ENCODE results near the gene DOCK4.

DNA sequence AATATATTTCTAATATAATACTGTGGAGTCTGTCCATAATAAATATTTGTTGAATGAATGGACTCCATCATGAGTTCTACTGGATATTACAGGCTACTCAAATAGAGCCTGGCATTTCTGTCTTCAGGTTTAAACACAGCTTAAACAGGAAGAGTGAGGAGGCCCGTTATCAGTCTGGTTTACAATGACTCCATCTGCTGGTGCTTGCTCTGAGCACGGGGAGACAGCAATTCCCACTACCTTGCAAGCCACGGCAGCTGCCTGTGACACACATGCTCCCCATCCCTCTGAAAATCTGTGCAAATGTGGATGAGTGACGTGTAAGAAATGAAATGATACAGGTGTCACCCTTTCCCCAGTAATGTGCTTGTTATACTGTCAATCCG is 350.4 kb downstream of the DOCK4 start:
- TF ChIP-seq, protein P1, sequence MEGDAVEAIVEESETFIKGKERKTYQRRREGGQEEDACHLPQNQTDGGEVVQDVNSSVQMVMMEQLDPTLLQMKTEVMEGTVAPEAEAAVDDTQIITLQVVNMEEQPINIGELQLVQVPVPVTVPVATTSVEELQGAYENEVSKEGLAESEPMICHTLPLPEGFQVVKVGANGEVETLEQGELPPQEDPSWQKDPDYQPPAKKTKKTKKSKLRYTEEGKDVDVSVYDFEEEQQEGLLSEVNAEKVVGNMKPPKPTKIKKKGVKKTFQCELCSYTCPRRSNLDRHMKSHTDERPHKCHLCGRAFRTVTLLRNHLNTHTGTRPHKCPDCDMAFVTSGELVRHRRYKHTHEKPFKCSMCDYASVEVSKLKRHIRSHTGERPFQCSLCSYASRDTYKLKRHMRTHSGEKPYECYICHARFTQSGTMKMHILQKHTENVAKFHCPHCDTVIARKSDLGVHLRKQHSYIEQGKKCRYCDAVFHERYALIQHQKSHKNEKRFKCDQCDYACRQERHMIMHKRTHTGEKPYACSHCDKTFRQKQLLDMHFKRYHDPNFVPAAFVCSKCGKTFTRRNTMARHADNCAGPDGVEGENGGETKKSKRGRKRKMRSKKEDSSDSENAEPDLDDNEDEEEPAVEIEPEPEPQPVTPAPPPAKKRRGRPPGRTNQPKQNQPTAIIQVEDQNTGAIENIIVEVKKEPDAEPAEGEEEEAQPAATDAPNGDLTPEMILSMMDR (IDR thresholded peaks at IDR 0.05): no peak
- TF ChIP-seq POLR2A (IDR thresholded peaks at IDR 0.05): no peak

Measured in thyroid gland (tissue), 4 donors.